IPS DF 6.9 (cell line): ENCODE results near the gene SOX21.

Source experiments
- DNase-seq: peaks from one replicate; pipeline ENCODE4 v3.0.0-alpha.2; 2013; ENCODE audit warnings: low read depth, low spot score
- H3K27ac ChIP-seq: one replicate; pipeline ENCODE4 v1.5.1; 2013; ENCODE audit warnings: low read length, control low read depth
- H3K27me3 ChIP-seq: 2 replicates; pipeline ENCODE4 v1.6.1; 2013; ENCODE audit warnings: mild to moderate bottlenecking, low read length; ENCODE audit not compliant: control insufficient read depth, insufficient read depth
- H3K36me3 ChIP-seq: 2 replicates; pipeline ENCODE4 v1.6.1; 2013; ENCODE audit warnings: low read length; ENCODE audit not compliant: control insufficient read depth, insufficient read depth
- H3K4me1 ChIP-seq: 2 replicates; pipeline ENCODE4 v1.6.1; 2013; ENCODE audit warnings: low read length; ENCODE audit not compliant: control insufficient read depth, insufficient read depth
- H3K4me3 ChIP-seq: 2 replicates; pipeline ENCODE4 v1.5.1; 2013; ENCODE audit warnings: mild to moderate bottlenecking, low read length
- H3K9me3 ChIP-seq: 2 replicates; pipeline ENCODE4 v1.6.1; 2013; ENCODE audit warnings: low read length, inconsistent platforms; ENCODE audit not compliant: control insufficient read depth, insufficient read depth
- WGBS: extraction: QIAGEN DNeasy Blood & Tissue Kit; methylation state at CpG from one replicate; pipeline ENCODE4 v1.1.7; 2013; ENCODE audit warnings: mixed read lengths, missing lambda C conversion rate; ENCODE audit not compliant: insufficient read length, insufficient coverage; 5-methylcytosine and 5-hydroxymethylcytosine counted together

Gene SOX21

DNA sequence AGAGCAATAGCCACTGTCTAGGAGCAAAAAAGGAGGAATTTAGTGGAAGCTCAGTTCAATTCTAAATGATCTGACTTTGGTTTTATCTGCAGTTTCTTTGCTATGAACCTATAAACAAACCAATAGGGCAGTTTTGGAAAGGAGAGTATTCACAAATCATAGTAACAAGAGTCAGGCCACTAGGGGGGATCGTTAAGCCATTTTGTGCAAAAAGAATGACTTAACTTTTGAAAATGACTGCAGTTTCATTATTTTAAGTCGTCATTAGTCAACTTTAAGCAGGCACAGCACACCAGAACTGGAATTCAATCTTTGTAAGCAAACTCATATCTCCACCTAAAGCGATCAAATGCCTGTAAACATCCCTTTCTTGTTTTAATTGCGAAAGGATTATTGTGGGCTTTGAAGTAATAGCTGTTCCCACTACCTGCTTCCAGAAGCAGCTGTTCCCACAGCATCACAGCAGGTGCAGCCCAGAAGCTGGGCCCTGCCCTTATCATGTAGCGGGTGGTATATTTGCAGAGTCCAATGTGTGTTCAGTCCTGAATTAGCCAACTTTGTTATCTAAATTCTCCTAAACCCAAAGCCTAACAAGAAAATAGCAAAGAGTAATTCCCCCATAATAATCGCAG lies 51.5 kb downstream of the SOX21 start:
- no peaks in the 10 kb centered on the region for H3K9me3 ChIP-seq
- no CpG with 5 or more reads among the region's 6 CpGs for WGBS
- H3K4me1 ChIP-seq: 0 out of 2 replicates have a peak, but pooled peaks cover 2% of the 10 kb centered on the region
- H3K27me3 ChIP-seq: no peaks in the 10 kb centered on the region
- no peak overlapping the region for H3K27ac ChIP-seq
- DNase-seq: no peak
- H3K36me3 ChIP-seq: no peaks in the 10 kb centered on the region
- no peak overlapping the region for H3K4me3 ChIP-seq
